Measurements from ENCODE around the gene PSMG3. TPM values are rescaled to one million over a fixed set of nuclear protein-coding genes. Genes with fewer than 3 reads are reported as not detected.

Gene PSMG3
- total RNA-seq, 1 donor from 2014 or later, result 31.1 TPM

GRCh38 chr7:1576521-1577253 lies 6.9 kb upstream of the PSMG3 start:
- Mint-ChIP-seq H3K27ac (no peak overlapping the region), H3K4me3 (no peak overlapping the region), H3K4me1 (peaks cover 4% of the 10 kb centered on the region), H3K36me3 (no peaks in the 10 kb centered on the region), H3K9me3 (no peaks in the 10 kb centered on the region), H3K27me3 (ENCODE audit: insufficient read depth, low read depth) (peaks cover 4% of the 10 kb centered on the region)
- Histone ChIP-seq H3F3A (ENCODE audit: low read depth) (peaks cover 6% of the 10 kb centered on the region), H2AFZ (replicated peaks) (no peak overlapping the region), H3K4me2 (no peak overlapping the region), H3K79me2 (ENCODE audit: low read depth) (no peaks in the 10 kb centered on the region), H3K27ac (no peak overlapping the region), H3K9ac (no peak overlapping the region), H3K36me3 (no peaks in the 10 kb centered on the region), H3K4me3 (no peak overlapping the region), H3K9me3 (ENCODE audit: low read depth) (no peaks in the 10 kb centered on the region), H3K4me1 (no peaks in the 10 kb centered on the region), H3K27me3 (no peaks in the 10 kb centered on the region), H4K20me1 (ENCODE audit: low read depth) (no peaks in the 10 kb centered on the region)
- TF ChIP-seq EZH2 (IDR thresholded peaks at IDR 0.05), result no peak
- no peak for TF ChIP-seq EZH2phosphoT487 (IDR thresholded peaks at IDR 0.05)
- no peak for TF ChIP-seq CTCF (IDR thresholded peaks at IDR 0.05)
- DNase-seq (ENCODE audit: low spot score), result no peak

GRCh38 chr7:1575809-1576208 lies 6.0 kb upstream of the PSMG3 start:
- Mint-ChIP-seq H3K4me1 (peaks cover 8% of the 10 kb centered on the region), H3K9me3 (no peaks in the 10 kb centered on the region), H3K4me3 (no peak overlapping the region), H3K27me3 (ENCODE audit: insufficient read depth, low read depth) (peaks cover 4% of the 10 kb centered on the region), H3K27ac (no peak overlapping the region), H3K36me3 (no peaks in the 10 kb centered on the region)
- Histone ChIP-seq H3K27me3 (no peaks in the 10 kb centered on the region), H3K4me3 (no peak overlapping the region), H3K36me3 (no peaks in the 10 kb centered on the region), H3K4me2 (no peak overlapping the region), H3K79me2 (ENCODE audit: low read depth) (peaks cover 5% of the 10 kb centered on the region), H3F3A (ENCODE audit: low read depth) (peaks cover 8% of the 10 kb centered on the region), H4K20me1 (ENCODE audit: low read depth) (no peaks in the 10 kb centered on the region), H3K9me3 (ENCODE audit: low read depth) (no peaks in the 10 kb centered on the region), H3K9ac (no peak overlapping the region), H2AFZ (replicated peaks) (no peak overlapping the region), H3K4me1 (no peaks in the 10 kb centered on the region), H3K27ac (no peak overlapping the region)
- no peak for DNase-seq (ENCODE audit: low spot score)
- TF ChIP-seq EZH2phosphoT487 (IDR thresholded peaks at IDR 0.05) (no peak), CTCF (IDR thresholded peaks at IDR 0.05) (no peak), EZH2 (IDR thresholded peaks at IDR 0.05) (no peak)

GRCh38 chr7:1572111-1572822 lies 2.4 kb upstream of the PSMG3 start:
- no peak for DNase-seq (ENCODE audit: low spot score)
- Mint-ChIP-seq H3K9me3 (no peaks in the 10 kb centered on the region), H3K36me3 (no peaks in the 10 kb centered on the region), H3K27me3 (ENCODE audit: insufficient read depth, low read depth) (peaks cover 2% of the 10 kb centered on the region), H3K4me1 (peaks cover 24% of the 10 kb centered on the region), H3K27ac (no peak overlapping the region), H3K4me3 (peak overlapping the region; percentile 91)
- Histone ChIP-seq H3K9ac (no peak overlapping the region), H3K27me3 (no peaks in the 10 kb centered on the region), H3K79me2 (ENCODE audit: low read depth) (peaks cover 21% of the 10 kb centered on the region), H3K27ac (no peak overlapping the region), H2AFZ (replicated peaks) (no peak overlapping the region), H3K36me3 (no peaks in the 10 kb centered on the region), H3K4me2 (no peak overlapping the region), H4K20me1 (ENCODE audit: low read depth) (no peaks in the 10 kb centered on the region), H3F3A (ENCODE audit: low read depth) (peaks cover 8% of the 10 kb centered on the region), H3K4me3 (no peak overlapping the region), H3K9me3 (ENCODE audit: low read depth) (no peaks in the 10 kb centered on the region), H3K4me1 (peaks cover 3% of the 10 kb centered on the region)
- TF ChIP-seq CTCF (IDR thresholded peaks at IDR 0.05), result no peak
- no peak for TF ChIP-seq EZH2phosphoT487 (IDR thresholded peaks at IDR 0.05)
- TF ChIP-seq EZH2 (IDR thresholded peaks at IDR 0.05), result no peak

Measured in neural progenitor cell (in vitro differentiated cells).